ENCODE results near the gene ICAM1. TPM values are rescaled to one million over a fixed set of nuclear protein-coding genes. Genes with fewer than 3 reads are reported as not detected.

ICAM1 gene
- total RNA-seq, 2 donors from 2014 or later, result 12.0 to 28.5 TPM

GRCh38 chr19:10315335-10316214 lies 44.7 kb downstream of the ICAM1 start, which contains the start of gene FDX2:
Gene FDX2 (minus strand): TSS chr19:10316015. CDS start chr19:10315996, 19 bp downstream.
- ATAC-seq, result peak; percentile 91 to 94
- intact Hi-C loops (cut with DNase I), result no loop called here
- DNase-seq, result peak; percentile 90

GRCh38 chr19:10316229-10317044 lies 45.5 kb downstream of the ICAM1 start:
- ATAC-seq (peak in 1 of 2 donors; percentile 3), DNase-seq (no peak)
- intact Hi-C loops (cut with DNase I), result no loop called here

- ATAC-seq (no peak), DNase-seq (no peak)
- intact Hi-C loops (cut with DNase I), result no loop called here
These were observed 46.3 kb downstream of the ICAM1 start for GRCh38 chr19:10317045-10317856.

GRCh38 chr19:10317857-10318462 lies 47.0 kb downstream of the ICAM1 start:
- intact Hi-C loops (cut with DNase I), result no loop called here
- ATAC-seq (no peak), DNase-seq (no peak)

GRCh38 chr19:10318807-10319682 lies 48.1 kb downstream of the ICAM1 start:
- intact Hi-C loops (cut with DNase I), result no loop called here
- ATAC-seq (no peak), DNase-seq (no peak)

- DNase-seq (no peak), ATAC-seq (no peak)
- intact Hi-C loops (cut with DNase I), result no loop called here
These were observed 49.9 kb downstream of the ICAM1 start for GRCh38 chr19:10320602-10321416.

GRCh38 chr19:10321417-10321797 lies 50.5 kb downstream of the ICAM1 start:
- intact Hi-C loops (cut with DNase I), result no loop called here
- DNase-seq, result no peak
- ATAC-seq, result no peak

- DNase-seq (no peak), ATAC-seq (no peak)
- intact Hi-C loops (cut with DNase I), result no loop called here
These were observed 51.2 kb downstream of the ICAM1 start for GRCh38 chr19:10321874-10322835.

GRCh38 chr19:10325732-10326131 lies 54.8 kb downstream of the ICAM1 start:
- intact Hi-C loops (cut with DNase I), result no loop called here
- ATAC-seq, result no peak
- no peak for DNase-seq

- intact Hi-C loops (cut with DNase I), result no loop called here
- ATAC-seq (peak in 1 of 2 donors; percentile 54), DNase-seq (no peak)
These were observed 56.9 kb downstream of the ICAM1 start for GRCh38 chr19:10327793-10328192.

GRCh38 chr19:10328558-10329429 lies 57.9 kb downstream of the ICAM1 start:
- intact Hi-C loops (cut with DNase I), result no loop called here
- ATAC-seq (no peak), DNase-seq (no peak)

GRCh38 chr19:10329555-10329954 lies 58.6 kb downstream of the ICAM1 start:
- intact Hi-C loops (cut with DNase I), result no loop called here
- no peak for ATAC-seq
- DNase-seq, result no peak

- intact Hi-C loops (cut with DNase I), result loop anchor here in 1 of 2 donors (5.0 kb wide), 1 partner anchor 60 kb away; the partner anchor contains the start of gene ICAM1
- ATAC-seq (no peak), DNase-seq (no peak)
These were observed 61.4 kb downstream of the ICAM1 start for GRCh38 chr19:10332158-10332964.

Measured in left cardiac atrium (tissue), 4 donors.